Measurements from ENCODE around the gene TNNT1. TPM values are rescaled to one million over a fixed set of nuclear protein-coding genes. Genes with fewer than 3 reads are reported as not detected.

The TNNT1 gene
- polyA plus RNA-seq, 1 donor from 2014 or later: 6.2 TPM

- Histone ChIP-seq H3K4me3 (ENCODE audit: low read length) (no peak overlapping the region), H3K9me3 (ENCODE audit: low read length) (peaks cover 8% of the 10 kb centered on the region), H3K36me3 (ENCODE audit: insufficient read depth, low read length) (peaks cover 4% of the 10 kb centered on the region), H3K9ac (ENCODE audit: low read length) (no peak overlapping the region), H3K27me3 (ENCODE audit: insufficient read depth, low read depth, low read length) (no peaks in the 10 kb centered on the region), H3K9me2 (ENCODE audit: insufficient read depth, low read length) (no peaks in the 10 kb centered on the region), H3K27ac (ENCODE audit: low read length) (no peak overlapping the region), H4K20me1 (ENCODE audit: insufficient read depth) (no peaks in the 10 kb centered on the region), H2AFZ (ENCODE audit: low read depth, low read length) (no peak overlapping the region), H3K4me2 (ENCODE audit: low read length) (no peak overlapping the region), H3F3A (ENCODE audit: insufficient read depth, low read length, poor library complexity, severe bottlenecking) (no peaks in the 10 kb centered on the region), H3K79me2 (replicated peaks; ENCODE audit: insufficient read depth, low read length) (no peaks in the 10 kb centered on the region)
- TF ChIP-seq REST (IDR thresholded peaks at IDR 0.05; ENCODE audit: borderline replicate concordance) (no peak), EP300 (conservative IDR thresholded peaks at IDR 0.05; ENCODE audit: poor library complexity, severe bottlenecking) (no peak), MXI1 (conservative IDR thresholded peaks at IDR 0.05; ENCODE audit: poor library complexity, severe bottlenecking) (no peak), SMC3 (conservative IDR thresholded peaks at IDR 0.05; ENCODE audit: poor library complexity) (no peak), TAF1 (IDR thresholded peaks at IDR 0.05; ENCODE audit: low read depth) (no peak), RAD21 (conservative IDR thresholded peaks at IDR 0.05) (no peak), EZH2 (IDR thresholded peaks at IDR 0.05; ENCODE audit: borderline replicate concordance, insufficient read depth, low read length, poor library complexity, severe bottlenecking) (no peak), POLR2AphosphoS5 (IDR thresholded peaks at IDR 0.05) (no peak)
- TF ChIP-seq, protein P1, sequence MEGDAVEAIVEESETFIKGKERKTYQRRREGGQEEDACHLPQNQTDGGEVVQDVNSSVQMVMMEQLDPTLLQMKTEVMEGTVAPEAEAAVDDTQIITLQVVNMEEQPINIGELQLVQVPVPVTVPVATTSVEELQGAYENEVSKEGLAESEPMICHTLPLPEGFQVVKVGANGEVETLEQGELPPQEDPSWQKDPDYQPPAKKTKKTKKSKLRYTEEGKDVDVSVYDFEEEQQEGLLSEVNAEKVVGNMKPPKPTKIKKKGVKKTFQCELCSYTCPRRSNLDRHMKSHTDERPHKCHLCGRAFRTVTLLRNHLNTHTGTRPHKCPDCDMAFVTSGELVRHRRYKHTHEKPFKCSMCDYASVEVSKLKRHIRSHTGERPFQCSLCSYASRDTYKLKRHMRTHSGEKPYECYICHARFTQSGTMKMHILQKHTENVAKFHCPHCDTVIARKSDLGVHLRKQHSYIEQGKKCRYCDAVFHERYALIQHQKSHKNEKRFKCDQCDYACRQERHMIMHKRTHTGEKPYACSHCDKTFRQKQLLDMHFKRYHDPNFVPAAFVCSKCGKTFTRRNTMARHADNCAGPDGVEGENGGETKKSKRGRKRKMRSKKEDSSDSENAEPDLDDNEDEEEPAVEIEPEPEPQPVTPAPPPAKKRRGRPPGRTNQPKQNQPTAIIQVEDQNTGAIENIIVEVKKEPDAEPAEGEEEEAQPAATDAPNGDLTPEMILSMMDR (IDR thresholded peaks at IDR 0.05; ENCODE audit: poor library complexity, severe bottlenecking): no peak
Measured at GRCh38 chr19:55099557-55100506, 49.2 kb downstream of the TNNT1 start.

GRCh38 chr19:55098716-55099556 is 50.1 kb downstream of the TNNT1 start:
- peaks cover 4% of the 10 kb centered on the region for H3K36me3 ChIP-seq (ENCODE audit: insufficient read depth, low read length)
- TF ChIP-seq POLR2AphosphoS5 (IDR thresholded peaks at IDR 0.05): no peak
- TF ChIP-seq, protein P1 (IDR thresholded peaks at IDR 0.05; ENCODE audit: poor library complexity, severe bottlenecking): no peak
- TF ChIP-seq EZH2 (IDR thresholded peaks at IDR 0.05; ENCODE audit: borderline replicate concordance, insufficient read depth, low read length, poor library complexity, severe bottlenecking): no peak
- no peak for TF ChIP-seq TAF1 (IDR thresholded peaks at IDR 0.05; ENCODE audit: low read depth)
- no peak for TF ChIP-seq REST (IDR thresholded peaks at IDR 0.05; ENCODE audit: borderline replicate concordance)
- TF ChIP-seq EP300 (conservative IDR thresholded peaks at IDR 0.05; ENCODE audit: poor library complexity, severe bottlenecking): no peak
- TF ChIP-seq SMC3 (conservative IDR thresholded peaks at IDR 0.05; ENCODE audit: poor library complexity): no peak
- TF ChIP-seq MXI1 (conservative IDR thresholded peaks at IDR 0.05; ENCODE audit: poor library complexity, severe bottlenecking): no peak
- no peak for TF ChIP-seq RAD21 (conservative IDR thresholded peaks at IDR 0.05)
- H3F3A ChIP-seq (ENCODE audit: insufficient read depth, low read length, poor library complexity, severe bottlenecking): no peaks in the 10 kb centered on the region

More at GRCh38 chr19:55098716-55099556, 50.1 kb downstream of the TNNT1 start:
- no peaks in the 10 kb centered on the region for H3K9me2 ChIP-seq (ENCODE audit: insufficient read depth, low read length)
- peaks cover 8% of the 10 kb centered on the region for H3K9me3 ChIP-seq (ENCODE audit: low read length)
- H3K4me3 ChIP-seq (ENCODE audit: low read length): no peak overlapping the region
- no peak overlapping the region for H2AFZ ChIP-seq (ENCODE audit: low read depth, low read length)
- H3K4me2 ChIP-seq (ENCODE audit: low read length): no peak overlapping the region
- no peak overlapping the region for H3K27ac ChIP-seq (ENCODE audit: low read length)
- H4K20me1 ChIP-seq (ENCODE audit: insufficient read depth): no peaks in the 10 kb centered on the region
- no peak overlapping the region for H3K9ac ChIP-seq (ENCODE audit: low read length)
- no peaks in the 10 kb centered on the region for H3K79me2 ChIP-seq (replicated peaks; ENCODE audit: insufficient read depth, low read length)
- H3K27me3 ChIP-seq (ENCODE audit: insufficient read depth, low read depth, low read length): no peaks in the 10 kb centered on the region

Data from neural cell (in vitro differentiated cells).